DLD1 (cell line): ENCODE results near the gene NUP160.
"Not testable (repeated sequence)": the region's sequence is repeated elsewhere in the genome, so short reads cannot be mapped to it uniquely, and the experiment has no call there.

Source experiments
- in situ Hi-C: cut with HindIII; loops from 2 replicates; pipeline ENCODE4 v1.10.0; 2017; ENCODE audit warnings: low sequenced_read_pairs

Gene NUP160

DNA sequence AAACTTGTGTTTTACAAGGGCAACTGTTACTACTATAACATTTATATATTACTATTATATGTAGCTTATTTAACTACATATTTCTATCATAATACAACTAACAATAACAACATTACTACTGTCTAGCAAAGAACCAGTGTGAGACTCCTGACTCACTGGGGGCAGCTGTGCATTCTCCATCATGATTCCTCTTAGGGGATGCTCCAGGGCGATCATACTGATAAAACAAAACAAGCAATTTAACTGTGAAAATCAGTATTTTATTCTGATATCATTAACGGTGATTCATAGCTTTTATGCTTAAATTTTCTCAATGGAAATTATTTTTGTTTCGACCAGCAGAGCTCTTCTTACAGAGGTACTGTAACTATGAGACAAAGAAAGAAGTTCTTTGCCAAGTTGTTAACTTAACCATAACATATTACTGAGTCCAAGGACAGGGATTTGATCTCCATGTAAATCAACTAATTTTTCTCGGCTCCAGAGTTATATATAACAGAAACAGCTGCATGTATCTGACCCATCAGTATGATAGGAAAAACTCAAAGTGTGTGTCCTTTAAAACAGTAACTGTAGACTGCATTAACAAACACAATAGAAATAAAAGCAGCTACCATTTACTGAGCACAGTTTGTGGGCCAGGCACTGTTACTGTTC is 56.2 kb downstream of the NUP160 start:
- in situ Hi-C loops, result no loop called here

DNA sequence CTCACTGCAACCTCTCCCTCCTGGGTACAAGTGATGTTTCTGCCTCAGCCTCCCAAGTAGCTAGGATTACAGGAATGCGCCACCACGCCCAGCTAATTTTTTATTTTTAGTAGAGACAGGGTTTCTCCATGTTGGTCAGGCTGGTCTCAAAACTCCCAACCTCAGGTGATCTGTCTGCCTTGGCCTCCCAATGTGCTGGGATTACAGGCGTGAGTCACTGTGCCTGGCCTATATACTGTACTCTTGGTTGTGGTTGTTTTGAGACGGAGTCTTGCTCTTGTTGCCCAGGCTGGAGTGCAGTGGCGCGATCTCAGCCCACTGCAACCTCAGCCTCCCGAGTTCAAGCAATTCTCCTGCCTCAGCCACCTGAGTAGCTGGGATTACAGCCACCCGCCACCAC is 58.1 kb downstream of the NUP160 start:
- in situ Hi-C loops, result not testable (repeated sequence)

DNA sequence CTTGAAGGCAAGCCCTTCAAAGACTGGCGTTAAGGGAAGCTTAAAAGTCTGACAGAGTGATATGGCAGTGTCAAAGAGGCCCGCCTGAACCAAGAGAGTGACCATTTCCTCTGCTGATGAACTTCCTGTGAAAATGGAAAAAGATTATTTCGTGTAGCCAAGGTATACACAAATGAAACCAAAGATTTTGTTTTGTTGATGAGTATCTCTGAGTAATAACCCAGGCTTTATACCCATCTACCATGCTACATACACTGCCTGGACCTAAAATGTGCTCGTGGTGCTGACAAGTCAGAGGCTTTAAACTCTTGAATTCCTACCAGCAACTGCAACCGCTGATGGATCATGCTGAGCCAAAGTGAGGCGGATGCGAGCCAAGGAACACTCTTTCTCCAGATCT is 60.0 kb downstream of the NUP160 start:
- in situ Hi-C loops, result no loop called here

DNA sequence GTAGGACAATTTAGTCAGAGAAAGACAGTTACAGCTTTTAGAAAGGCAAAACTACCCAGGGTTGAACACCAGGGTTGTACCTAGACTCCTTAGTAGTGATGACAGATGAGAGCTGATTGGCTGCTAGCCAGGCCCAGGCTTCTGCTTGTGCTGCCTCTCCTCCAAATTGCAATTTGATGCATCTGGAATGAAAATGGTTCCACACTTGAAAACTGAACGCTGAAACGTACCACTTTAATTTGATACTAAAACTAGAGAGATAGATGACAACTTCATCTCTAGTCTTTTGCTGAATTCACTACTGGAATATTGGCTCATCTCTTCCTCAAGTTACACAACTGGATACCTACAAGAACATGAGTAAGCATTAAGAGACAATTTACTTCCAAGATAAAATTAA is 61.8 kb downstream of the NUP160 start:
- in situ Hi-C loops, result no loop called here

DNA sequence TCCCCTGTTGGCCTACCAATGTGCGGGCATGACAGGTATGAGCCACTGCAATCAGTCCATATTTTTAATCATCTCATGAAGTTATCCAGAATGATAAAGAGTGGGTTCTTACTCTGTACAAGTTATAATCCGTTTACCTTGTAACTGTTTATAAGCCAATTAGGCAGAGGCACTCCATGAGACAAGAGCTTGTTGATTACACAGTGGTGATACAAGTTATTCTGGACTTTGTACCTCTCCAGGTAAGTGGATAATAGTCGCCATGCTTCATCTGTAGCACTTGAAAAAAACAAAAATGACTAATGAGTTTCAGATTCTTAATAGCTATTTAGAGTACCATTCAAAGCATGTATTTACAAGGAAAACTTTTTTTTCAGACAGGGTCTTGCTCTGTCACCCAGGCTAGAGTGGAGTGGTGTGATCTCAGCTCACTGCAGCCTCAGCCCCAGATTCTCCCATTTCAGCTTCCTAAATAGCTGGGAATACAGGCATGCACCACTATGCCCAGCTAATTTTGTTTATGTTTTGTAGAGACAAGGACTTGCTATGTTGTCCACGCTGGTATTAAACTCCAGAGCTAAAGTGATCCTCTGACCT is 63.3 kb downstream of the NUP160 start:
- in situ Hi-C loops, result no loop called here

DNA sequence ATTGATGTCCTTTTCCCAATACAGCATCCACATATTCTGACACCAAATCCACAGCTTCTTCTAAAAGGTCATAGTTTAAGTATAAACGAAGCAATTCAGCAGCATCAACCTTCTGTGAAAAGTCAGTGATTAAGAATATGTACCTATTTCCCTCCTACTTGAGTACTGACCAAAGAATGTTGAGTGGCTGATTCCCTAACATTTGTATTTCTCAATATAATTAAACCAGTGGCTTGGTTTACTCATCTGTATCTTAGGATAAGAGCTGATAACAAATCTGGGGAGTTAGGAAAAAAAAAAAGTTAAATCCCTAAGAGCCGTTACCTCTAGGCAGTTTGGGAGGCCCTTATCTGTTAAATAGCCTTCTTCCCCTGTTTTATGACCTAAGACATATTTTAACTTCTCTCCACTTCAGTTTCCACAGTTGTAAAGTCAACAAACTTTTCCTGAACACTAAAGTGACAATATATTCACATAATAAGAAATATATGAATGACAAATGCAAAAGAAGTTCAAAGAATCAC is 65.0 kb downstream of the NUP160 start:
- in situ Hi-C loops, result no loop called here

DNA sequence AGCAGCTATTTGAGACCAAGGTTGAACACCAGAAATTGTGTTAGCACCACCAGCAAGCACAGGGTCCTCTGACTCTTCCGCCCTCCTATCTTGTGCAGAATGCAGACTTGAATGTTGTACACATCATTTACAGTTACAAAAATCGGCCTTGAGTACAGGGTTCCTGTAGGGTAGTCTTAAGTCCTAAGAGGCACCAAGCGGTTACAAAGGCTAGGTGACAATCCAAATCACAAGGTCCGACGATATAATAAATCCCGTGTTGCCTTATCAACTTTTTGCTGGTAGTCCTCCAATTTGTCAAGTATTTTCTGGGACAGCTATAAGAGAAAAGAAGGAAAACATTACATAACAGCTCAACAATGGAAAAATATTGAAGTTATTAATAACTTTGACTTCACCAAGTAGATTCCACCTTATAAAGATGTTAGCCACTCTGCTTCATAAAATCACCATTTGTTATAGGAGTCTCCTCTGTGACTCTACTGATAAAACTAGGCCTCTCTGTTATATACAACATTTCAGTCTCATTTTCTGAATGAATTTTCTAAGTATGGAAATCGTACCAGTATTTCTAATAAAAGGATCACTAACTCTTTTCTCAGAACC is 69.2 kb downstream of the NUP160 start:
- in situ Hi-C loops, result no loop called here

DNA sequence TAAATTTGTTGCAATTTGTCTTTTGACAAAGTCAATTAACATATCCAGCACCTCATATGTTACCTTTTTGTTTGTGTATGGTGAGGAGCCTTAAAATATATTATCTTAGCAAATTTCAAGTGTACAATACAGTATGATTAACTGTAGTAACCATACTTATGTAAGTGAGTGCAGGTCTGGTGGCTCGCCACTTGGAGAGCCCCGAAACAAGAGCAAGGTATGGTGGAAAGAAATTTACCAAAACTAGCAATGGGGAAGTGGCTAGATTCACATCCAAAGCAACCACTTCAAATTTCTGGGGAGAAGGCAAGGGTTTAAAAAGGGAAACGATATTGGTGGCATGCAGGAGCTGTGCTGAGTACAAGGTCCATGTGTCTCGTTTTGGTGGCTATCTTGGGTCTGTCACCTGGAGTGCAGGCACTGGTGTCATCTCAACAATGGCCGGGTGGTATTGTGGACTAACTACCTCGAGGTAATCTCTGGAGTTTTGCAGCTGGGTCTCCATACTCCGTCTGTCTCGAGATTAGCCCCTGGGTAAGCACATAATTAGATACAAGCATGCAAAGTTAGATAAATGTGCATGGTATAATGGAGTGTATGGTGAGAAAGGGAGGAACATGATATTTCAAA is 72.8 kb downstream of the NUP160 start:
- in situ Hi-C loops, result no loop called here

DNA sequence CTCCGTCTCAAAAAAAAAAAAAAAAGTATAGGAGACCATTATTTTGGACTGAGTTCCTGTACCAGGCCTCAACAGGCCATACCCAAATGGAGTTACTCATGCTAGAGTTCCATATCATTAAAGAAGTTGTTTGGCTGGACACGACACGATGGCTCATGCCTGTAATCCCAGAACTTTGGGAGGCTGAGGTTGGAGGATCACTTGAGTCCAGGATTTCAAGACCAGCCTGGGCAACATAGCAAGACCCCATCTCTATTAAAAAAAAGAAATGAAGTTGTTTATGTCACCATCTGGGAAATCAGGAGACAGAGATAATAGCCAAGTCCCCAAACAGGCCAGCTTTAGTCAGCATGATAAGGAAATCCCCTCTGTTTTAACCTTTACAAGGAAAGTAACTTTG is 74.3 kb downstream of the NUP160 start:
- in situ Hi-C loops, result no loop called here

DNA sequence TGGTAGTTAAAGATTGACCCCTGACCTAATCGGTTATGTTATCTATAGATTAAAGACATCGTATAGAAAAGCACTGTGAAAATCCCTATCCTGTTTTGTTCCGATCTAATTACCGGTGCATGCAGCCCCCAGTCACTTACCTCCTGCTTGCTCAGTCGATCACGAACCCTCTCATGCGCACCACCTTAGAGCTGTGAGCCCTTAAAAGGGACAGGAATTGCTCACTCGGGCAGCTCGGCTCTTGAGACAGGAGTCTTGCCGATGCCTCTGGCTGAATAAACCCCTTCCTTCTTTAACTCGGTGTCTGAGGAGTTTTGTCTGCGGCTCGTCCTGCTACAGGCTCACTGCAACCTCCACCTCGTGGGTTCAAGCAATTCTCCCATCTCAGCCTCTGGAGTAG is 78.6 kb downstream of the NUP160 start:
- in situ Hi-C loops, result not testable (repeated sequence)

DNA sequence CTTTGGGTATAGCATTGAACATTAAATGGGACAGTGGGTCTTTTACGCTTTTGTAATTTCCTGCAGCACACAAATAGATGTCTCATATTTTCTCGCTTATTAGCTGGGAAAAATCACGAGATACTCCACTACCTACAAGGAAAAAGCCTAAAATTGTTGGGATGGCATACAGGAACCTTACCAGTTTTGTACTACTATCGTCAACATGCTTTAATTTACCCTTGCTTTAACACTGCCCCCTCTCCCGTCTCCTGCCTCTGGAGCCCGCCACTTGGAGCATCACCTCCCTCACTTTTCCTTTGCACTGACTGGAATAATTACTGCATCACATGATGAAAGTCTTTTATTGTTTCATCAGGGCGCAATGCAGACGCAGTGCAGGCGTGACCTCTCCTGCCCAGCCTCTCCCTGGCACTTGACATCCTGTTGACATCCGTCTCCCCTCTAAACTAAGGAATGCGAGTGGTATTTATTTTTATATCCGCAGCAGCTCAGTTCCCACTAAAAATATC is 80.0 kb downstream of the NUP160 start:
- in situ Hi-C loops, result no loop called here

DNA sequence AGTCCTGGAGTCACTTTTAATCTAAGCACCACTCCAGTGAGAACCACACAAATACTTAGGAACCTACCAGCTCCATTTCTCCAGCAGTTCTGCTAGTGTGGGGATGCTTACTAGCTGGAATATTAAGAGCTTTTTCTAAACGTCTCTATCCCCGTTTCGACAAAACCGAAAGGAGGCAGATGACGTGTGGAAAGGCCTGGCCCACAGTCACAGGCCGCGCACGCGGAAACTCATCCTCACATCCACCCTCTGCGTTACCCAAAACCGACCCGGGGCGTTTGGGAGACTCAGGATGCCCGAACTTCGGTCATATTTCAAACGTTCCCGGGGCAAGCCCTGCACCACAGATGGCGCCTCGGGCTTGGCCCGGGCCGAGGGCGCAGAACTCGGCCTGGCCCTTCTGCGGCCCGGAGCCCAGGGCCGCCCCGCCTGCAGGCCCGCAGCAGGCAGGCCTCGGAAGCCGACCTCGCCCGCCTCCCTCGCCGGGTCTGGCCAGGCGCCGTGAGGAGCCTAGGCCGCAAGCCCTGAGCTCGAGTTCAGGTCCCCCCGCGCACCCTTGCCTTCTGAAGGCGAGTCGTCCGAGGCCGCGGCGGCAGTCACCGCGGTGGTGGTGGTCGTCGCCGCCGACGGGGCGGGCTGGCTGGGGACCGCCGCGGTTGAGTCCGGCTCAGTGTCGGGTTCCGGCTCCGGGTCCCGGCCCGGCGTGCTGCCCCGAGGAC is 81.5 kb downstream of the NUP160 start:
- in situ Hi-C loops, result no loop called here

DNA sequence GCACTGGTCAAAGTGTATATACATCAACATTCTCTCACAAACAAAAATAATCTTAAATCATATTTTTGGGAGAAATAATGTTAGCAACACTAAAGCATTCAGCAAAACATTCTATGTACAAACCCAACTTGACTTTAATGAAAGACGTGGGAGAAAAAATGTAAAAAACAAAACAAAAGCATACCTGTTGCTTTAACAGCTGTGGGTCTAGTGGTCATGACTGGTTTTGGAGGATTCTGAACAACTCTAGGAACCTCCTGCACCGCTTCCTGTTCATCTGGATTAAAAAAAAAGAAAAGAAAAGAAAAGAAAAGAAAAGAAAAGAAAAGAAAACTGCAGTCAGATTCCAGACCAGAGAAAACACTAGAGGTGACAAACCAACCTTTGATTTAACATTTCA is 83.1 kb downstream of the NUP160 start:
- in situ Hi-C loops, result no loop called here

DNA sequence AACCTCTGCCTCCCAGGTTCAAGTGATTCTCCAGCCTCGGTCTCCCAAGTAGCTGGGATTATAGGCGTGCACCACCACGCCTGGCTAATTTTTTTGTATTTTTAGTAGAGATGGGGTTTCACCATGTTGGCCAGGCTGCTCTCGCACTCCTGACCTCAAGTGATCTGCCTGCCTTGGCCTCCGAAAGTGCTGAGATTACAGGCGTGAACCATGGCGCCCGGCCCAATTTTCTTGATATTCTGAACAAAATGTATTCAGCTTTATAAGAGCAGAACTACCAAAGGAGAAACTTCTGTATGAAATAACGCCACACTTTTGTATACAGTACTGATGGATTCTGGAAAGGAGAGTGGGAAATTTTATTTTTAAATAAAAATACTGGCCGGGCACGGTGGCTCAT is 88.9 kb downstream of the NUP160 start:
- in situ Hi-C loops, result not testable (repeated sequence)

DNA sequence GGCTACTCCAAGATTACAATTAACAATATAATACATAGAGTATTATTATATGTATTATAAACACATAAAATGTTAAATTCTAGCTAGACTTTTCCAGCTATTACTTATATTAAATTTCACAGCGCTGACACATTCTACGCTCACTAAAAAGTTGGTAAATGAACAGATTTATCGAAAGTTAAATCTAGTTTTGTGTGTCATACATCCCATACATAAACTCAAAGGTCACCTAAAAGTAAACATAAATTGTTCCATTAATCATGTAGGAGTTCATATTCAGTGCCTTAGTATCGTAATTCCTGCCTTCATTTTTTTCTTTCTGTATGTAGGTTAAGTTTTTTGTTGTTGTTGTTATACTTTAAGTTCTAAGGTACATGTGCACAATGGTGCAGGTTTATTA is 91.9 kb downstream of the NUP160 start:
- in situ Hi-C loops, result no loop called here

DNA sequence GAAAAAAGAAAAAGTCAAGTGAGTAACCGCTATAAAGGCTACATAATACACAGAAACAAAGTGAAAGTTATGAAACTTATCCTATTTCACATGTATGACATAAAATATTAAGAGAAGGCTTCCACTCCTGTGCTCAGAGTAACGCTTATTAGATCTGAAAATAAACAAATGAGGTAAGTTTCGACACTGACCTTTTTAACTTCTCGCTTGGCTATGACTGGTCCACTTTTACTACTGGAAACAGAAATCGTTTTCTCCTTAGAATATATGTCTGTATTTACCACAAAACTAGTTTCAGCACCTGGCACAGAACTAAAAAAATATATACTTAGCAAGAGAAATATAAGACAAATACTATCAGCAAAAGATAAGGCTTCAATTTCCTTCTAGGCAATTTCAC is 97.4 kb downstream of the NUP160 start:
- in situ Hi-C loops, result no loop called here

DNA sequence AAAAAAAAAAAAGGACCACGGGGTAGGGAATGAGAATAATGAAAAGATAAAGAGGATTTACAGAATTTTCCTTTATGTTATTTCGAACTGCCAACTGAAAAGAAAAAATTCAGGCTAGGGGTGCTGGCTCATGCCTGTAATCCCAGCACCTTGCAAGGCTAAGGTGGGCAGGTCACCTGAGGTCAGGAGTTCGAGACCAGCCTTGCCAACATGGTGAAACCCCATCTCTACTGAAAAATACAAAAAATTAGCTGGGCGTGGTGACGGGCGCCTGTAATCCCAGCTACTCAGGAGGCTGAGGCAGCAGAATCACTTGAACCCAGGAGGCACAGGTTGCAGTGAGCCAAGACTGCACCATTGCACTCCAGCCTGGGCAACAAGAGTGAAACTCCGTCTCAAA is 105.7 kb downstream of the NUP160 start:
- in situ Hi-C loops, result not testable (repeated sequence)

DNA sequence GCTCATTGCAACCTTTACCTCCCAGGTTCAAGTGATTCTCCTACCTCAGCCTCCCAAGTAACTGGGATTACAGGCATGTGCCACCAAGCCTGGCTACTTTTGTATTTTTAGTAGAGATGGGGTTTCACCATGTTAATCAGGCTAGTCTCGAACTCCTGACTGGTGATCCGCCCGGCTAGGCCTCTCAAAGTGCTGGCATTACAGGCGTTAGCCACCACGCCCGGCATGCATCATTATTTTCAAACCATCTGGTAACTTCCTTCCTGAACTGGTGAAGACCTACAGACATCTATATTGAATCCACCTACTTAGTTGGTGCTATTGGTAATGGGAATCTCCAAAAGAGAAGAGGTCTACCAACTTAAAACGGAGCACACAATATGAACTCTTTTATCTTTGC is 110.3 kb downstream of the NUP160 start:
- in situ Hi-C loops, result not testable (repeated sequence)

DNA sequence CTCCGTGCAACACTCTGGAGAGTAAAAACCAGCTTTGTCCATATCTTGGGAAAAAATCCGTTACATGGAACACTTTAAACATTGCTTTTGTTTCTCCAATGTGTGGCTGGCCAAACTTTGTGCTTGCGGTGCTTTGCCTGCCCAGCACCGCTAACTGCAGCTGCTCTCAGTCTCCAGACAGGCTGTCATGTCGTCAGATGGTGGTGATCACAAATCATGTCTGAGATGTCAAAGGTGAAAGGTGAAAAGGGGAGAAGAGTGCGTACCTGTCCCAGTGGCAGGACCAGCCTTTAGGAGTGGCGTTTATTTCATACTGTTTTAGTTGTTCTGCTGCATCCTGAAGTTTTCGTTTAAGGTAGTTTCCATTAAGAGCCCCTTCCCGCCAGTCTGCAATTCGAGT is 115.9 kb downstream of the NUP160 start:
- in situ Hi-C loops, result no loop called here

DNA sequence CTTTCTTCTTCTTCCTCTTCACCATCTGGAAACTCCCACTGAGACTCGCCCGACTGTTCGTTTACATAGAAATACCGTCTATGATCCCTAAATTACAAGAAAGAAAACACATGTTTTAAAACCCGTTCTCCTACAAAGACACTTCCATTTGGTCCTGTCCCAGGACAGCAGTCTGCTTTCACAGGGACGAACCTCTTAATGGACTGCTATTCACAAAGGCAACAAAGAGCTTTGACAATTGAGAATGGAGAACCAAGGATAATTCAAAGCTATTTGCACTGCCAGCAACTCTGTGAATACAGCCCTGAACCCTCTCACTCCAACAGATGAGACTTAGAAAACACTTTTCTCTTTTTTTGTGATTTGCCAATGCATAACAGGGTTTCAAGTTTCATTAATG is 116.7 kb downstream of the NUP160 start:
- in situ Hi-C loops, result no loop called here
